ENCODE results near the gene RBMX2.
"Not testable (repeated sequence)": the region's sequence is repeated elsewhere in the genome, so short reads cannot be mapped to it uniquely, and the experiment has no call there.

The RBMX2 gene

GRCh38 chrX:130435937-130436336 is 34.1 kb downstream of the RBMX2 start:
- Histone ChIP-seq H3K27me3 (ENCODE audit: insufficient read depth, low read depth, severe bottlenecking) (no peaks in the 10 kb centered on the region), H3K27ac (no peak overlapping the region), H3K36me3 (no peaks in the 10 kb centered on the region), H3K4me3 (ENCODE audit: low read depth, low read length) (no peak overlapping the region), H3K9me3 (ENCODE audit: severe bottlenecking) (no peaks in the 10 kb centered on the region)
- no peak for TF ChIP-seq CTCF (IDR thresholded peaks at IDR 0.05; ENCODE audit: low read depth, low read length)
- no peak for DNase-seq

- not testable (repeated sequence) for H3K9me3 ChIP-seq (ENCODE audit: severe bottlenecking); H3K27ac ChIP-seq; H3K4me3 ChIP-seq (ENCODE audit: low read depth, low read length); DNase-seq; H3K36me3 ChIP-seq; H3K27me3 ChIP-seq (ENCODE audit: insufficient read depth, low read depth, severe bottlenecking)
Measured at GRCh38 chrX:130437996-130438395, 36.2 kb downstream of the RBMX2 start.

- TF ChIP-seq CTCF (IDR thresholded peaks at IDR 0.05; ENCODE audit: low read depth, low read length) = no peak
- Histone ChIP-seq H3K27ac (no peak overlapping the region), H3K36me3 (no peaks in the 10 kb centered on the region), H3K9me3 (ENCODE audit: severe bottlenecking) (no peaks in the 10 kb centered on the region), H3K4me3 (ENCODE audit: low read depth, low read length) (no peak overlapping the region), H3K27me3 (ENCODE audit: insufficient read depth, low read depth, severe bottlenecking) (no peaks in the 10 kb centered on the region)
- DNase-seq = no peak
Measured at GRCh38 chrX:130443875-130444274, 42.1 kb downstream of the RBMX2 start.

GRCh38 chrX:130444641-130445336 is 43.0 kb downstream of the RBMX2 start:
- no peak for TF ChIP-seq CTCF (IDR thresholded peaks at IDR 0.05; ENCODE audit: low read depth, low read length)
- Histone ChIP-seq H3K9me3 (ENCODE audit: severe bottlenecking) (no peaks in the 10 kb centered on the region), H3K4me3 (ENCODE audit: low read depth, low read length) (no peak overlapping the region), H3K36me3 (no peaks in the 10 kb centered on the region), H3K27ac (no peak overlapping the region), H3K27me3 (ENCODE audit: insufficient read depth, low read depth, severe bottlenecking) (no peaks in the 10 kb centered on the region)
- no peak for DNase-seq

- no peaks in the 10 kb centered on the region for H3K9me3 ChIP-seq (ENCODE audit: severe bottlenecking)
- no peak for DNase-seq
- no peak for TF ChIP-seq CTCF (IDR thresholded peaks at IDR 0.05; ENCODE audit: low read depth, low read length)
- H3K36me3 ChIP-seq = no peaks in the 10 kb centered on the region
- no peaks in the 10 kb centered on the region for H3K27me3 ChIP-seq (ENCODE audit: insufficient read depth, low read depth, severe bottlenecking)
- no peak overlapping the region for H3K4me3 ChIP-seq (ENCODE audit: low read depth, low read length)
- H3K27ac ChIP-seq = no peak overlapping the region
Measured at GRCh38 chrX:130446974-130447373, 45.2 kb downstream of the RBMX2 start.

Data from WERI-Rb-1 (cell line).